Endometrial microvascular endothelial cells (primary cell): Measurements from ENCODE around the gene PPP1R9B. TPM values are rescaled to one million over a fixed set of nuclear protein-coding genes. Genes with fewer than 3 reads are reported as not detected.

Source experiments
- in situ Hi-C: cut with HindIII; loops from 2 replicates; pipeline ENCODE4 v1.10.0; 2017; ENCODE audit warnings: low sequenced_read_pairs, low pct_unique_long_range_greater_than_20kb; ENCODE audit errors: inconsistent ontology term
- total RNA-seq: library from RNA; depleted of rRNA; stranded (reverse); fragments of >200 nt; gene quantifications from one replicate; pipeline ENCODE4 v1.2.3, GENCODE V29; 2015; ENCODE audit errors: inconsistent ontology term

PPP1R9B gene
- total RNA-seq, 1 donor from 2014 or later, result 28.3 TPM

GRCh38 chr17:50176559-50177357, 26.3 kb upstream of the PPP1R9B start:
- in situ Hi-C loops, result no loop called here

GRCh38 chr17:50175035-50175807, 24.7 kb upstream of the PPP1R9B start:
- in situ Hi-C loops, result no loop called here

- in situ Hi-C loops, result no loop called here
These were observed 24.0 kb upstream of the PPP1R9B start for GRCh38 chr17:50174444-50174843.

- in situ Hi-C loops, result no loop called here
These were observed 23.0 kb upstream of the PPP1R9B start for GRCh38 chr17:50173335-50173941.

GRCh38 chr17:50172936-50173334, 22.5 kb upstream of the PPP1R9B start:
- in situ Hi-C loops, result no loop called here

- in situ Hi-C loops, result no loop called here
These were observed 21.7 kb upstream of the PPP1R9B start for GRCh38 chr17:50172130-50172529.

- in situ Hi-C loops, result no loop called here
These were observed 21.0 kb upstream of the PPP1R9B start for GRCh38 chr17:50171371-50172071.

GRCh38 chr17:50170662-50171370, 20.3 kb upstream of the PPP1R9B start:
- in situ Hi-C loops, result no loop called here

- in situ Hi-C loops, result no loop called here
These were observed 19.5 kb upstream of the PPP1R9B start for GRCh38 chr17:50169881-50170459.

- in situ Hi-C loops, result no loop called here
These were observed 18.8 kb upstream of the PPP1R9B start for GRCh38 chr17:50169121-50169764.

- in situ Hi-C loops, result no loop called here
These were observed 17.8 kb upstream of the PPP1R9B start for GRCh38 chr17:50168319-50168718.

GRCh38 chr17:50167371-50167770, 16.9 kb upstream of the PPP1R9B start:
- in situ Hi-C loops, result no loop called here

- in situ Hi-C loops, result no loop called here
These were observed 16.2 kb upstream of the PPP1R9B start for GRCh38 chr17:50166518-50167181.

- in situ Hi-C loops, result no loop called here
These were observed 15.5 kb upstream of the PPP1R9B start, which contains the start of gene SGCA for GRCh38 chr17:50165867-50166517. Gene SGCA, plus strand, starts transcription at chr17:50166005. Its CDS starts 36 bp downstream, at chr17:50166041.

GRCh38 chr17:50165466-50165865, 15.0 kb upstream of the PPP1R9B start:
- in situ Hi-C loops, result no loop called here

- in situ Hi-C loops, result no loop called here
These were observed 14.6 kb upstream of the PPP1R9B start for GRCh38 chr17:50165066-50165465.

- in situ Hi-C loops, result no loop called here
These were observed 14.2 kb upstream of the PPP1R9B start for GRCh38 chr17:50164697-50164988.
